ENCODE measurements around the gene KCNQ1. TPM values are rescaled to one million over a fixed set of nuclear protein-coding genes. Genes with fewer than 3 reads are reported as not detected.

KCNQ1 gene
- total RNA-seq, 4 donors from 2014 or later, result 5.6 to 46.8 (median 24.6) TPM

DNA sequence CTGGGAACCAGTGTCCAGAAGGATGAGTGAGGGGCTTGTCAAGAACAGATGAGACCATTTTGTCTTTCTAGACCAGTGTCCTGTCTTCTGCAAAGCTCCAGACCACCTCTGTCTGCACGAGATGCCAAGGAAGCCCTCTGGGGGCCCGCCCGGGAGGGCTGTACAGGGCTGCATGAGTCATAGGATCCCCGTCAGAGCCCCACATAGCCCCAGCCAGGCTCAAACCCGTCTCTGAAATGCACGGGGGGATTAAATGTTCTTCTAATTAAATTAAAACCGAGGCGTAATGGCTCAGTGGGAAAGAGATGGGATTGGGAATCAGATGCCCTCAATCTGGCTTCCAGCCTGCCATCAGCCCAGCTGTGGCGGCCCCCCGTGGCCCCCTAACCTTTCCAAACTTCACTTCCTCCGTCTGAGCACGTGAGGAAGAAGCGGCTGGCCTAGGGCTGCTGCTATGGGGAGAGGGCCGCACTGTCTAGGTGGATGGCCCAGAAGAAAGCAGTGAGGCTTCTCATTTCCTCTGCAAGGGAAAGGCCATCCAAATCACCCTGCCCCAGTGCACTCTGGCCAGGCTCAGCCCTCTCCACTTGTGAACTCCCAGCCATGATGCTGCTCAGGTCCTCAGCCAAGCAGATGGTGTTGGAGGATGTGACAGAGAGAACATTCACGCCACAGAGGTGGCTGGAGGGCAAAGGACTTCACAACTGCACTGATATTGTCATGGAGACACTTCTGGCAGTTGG lies 222.2 kb downstream of the KCNQ1 start:
- in situ Hi-C loops (cut with MboI; ENCODE audit: low pct_ligation_motif_present in 1 of 4, low pct_unique_long_range_greater_than_20kb in 1 of 4, low sequenced_read_pairs in 3 of 4) (no loop called here), intact Hi-C loops (cut with DNase I; ENCODE audit: low total_unique reads) (no loop called here)
- Histone ChIP-seq H3K27ac (no peak overlapping the region), H3K4me3 (no peak overlapping the region), H3K4me1 (no peaks in the 10 kb centered on the region), H3K36me3 (no peaks in the 10 kb centered on the region), H3K27me3 (no peaks in the 10 kb centered on the region), H3K9me3 (no peaks in the 10 kb centered on the region)
- no peak for TF ChIP-seq POLR2A (IDR thresholded peaks at IDR 0.05)
- no peak for TF ChIP-seq POLR2AphosphoS5 (IDR thresholded peaks at IDR 0.05)
- TF ChIP-seq EP300 (IDR thresholded peaks at IDR 0.05; ENCODE audit: low read depth), result no peak
- TF ChIP-seq, protein P1, sequence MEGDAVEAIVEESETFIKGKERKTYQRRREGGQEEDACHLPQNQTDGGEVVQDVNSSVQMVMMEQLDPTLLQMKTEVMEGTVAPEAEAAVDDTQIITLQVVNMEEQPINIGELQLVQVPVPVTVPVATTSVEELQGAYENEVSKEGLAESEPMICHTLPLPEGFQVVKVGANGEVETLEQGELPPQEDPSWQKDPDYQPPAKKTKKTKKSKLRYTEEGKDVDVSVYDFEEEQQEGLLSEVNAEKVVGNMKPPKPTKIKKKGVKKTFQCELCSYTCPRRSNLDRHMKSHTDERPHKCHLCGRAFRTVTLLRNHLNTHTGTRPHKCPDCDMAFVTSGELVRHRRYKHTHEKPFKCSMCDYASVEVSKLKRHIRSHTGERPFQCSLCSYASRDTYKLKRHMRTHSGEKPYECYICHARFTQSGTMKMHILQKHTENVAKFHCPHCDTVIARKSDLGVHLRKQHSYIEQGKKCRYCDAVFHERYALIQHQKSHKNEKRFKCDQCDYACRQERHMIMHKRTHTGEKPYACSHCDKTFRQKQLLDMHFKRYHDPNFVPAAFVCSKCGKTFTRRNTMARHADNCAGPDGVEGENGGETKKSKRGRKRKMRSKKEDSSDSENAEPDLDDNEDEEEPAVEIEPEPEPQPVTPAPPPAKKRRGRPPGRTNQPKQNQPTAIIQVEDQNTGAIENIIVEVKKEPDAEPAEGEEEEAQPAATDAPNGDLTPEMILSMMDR (IDR thresholded peaks at IDR 0.05), result no peak
- WGBS, 2 donors (ENCODE audit: low coverage in 1 of 2), result 82 to 93% methylated on average over 3 to 15 of the region's 15 CpGs
- DNase-seq, result no peak

DNA sequence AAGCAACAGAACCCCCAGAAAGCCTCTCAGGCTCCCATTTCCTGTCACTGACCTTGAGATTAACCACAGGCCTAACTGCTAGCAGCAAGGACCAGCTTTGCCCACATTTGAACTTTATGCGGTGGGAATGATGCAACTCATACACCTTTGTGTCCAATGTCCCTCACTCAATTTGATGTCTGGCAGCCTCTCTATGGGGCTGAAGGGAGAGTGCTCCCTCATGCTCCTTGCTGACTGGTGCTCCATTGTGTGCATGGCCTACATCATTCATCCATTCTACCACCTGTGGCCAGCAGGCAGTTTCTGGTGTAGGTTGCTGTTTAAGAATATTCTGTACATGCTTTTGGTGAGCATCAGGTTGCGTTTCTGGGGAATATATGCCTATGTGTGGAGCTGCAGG lies 223.1 kb downstream of the KCNQ1 start:
- H3K9me3 ChIP-seq, result no peaks in the 10 kb centered on the region
- in situ Hi-C loops (cut with MboI; ENCODE audit: low pct_ligation_motif_present in 1 of 4, low pct_unique_long_range_greater_than_20kb in 1 of 4, low sequenced_read_pairs in 3 of 4) (no loop called here), intact Hi-C loops (cut with DNase I; ENCODE audit: low total_unique reads) (no loop called here)
- WGBS, 2 donors (ENCODE audit: low coverage in 1 of 2), result 97% methylated on average over 2 of the region's 2 CpGs; no CpG with 5 or more reads in 1 of the 2 donors
- TF ChIP-seq POLR2A (IDR thresholded peaks at IDR 0.05) (no peak), EP300 (IDR thresholded peaks at IDR 0.05; ENCODE audit: low read depth) (no peak), POLR2AphosphoS5 (IDR thresholded peaks at IDR 0.05) (no peak)
- TF ChIP-seq, protein P1 (IDR thresholded peaks at IDR 0.05), result no peak
- H3K27me3 ChIP-seq, result no peaks in the 10 kb centered on the region
- no peak overlapping the region for H3K4me3 ChIP-seq
- no peak overlapping the region for H3K27ac ChIP-seq
- no peak for DNase-seq
- H3K36me3 ChIP-seq, result no peaks in the 10 kb centered on the region
- no peaks in the 10 kb centered on the region for H3K4me1 ChIP-seq

DNA sequence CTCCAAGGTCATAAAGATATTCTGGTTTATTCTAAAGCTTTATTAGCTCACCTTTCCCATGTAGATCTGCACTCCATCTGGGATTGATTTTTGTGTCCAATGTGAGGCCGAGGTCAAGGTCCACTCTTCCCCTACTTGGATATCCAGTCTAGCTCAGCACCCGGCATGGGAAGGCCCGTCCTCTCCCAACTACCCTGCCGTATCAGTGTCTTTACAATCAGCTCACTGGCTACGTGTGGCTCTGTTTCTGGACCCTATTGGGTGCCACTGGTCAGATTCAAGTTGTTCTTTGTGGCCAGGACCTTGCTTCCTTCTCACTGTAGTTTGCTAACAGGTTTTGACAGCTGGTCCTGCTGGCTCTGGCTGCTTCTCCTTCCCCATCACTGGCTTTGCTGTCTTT lies 224.1 kb downstream of the KCNQ1 start:
- no peak for DNase-seq

DNA sequence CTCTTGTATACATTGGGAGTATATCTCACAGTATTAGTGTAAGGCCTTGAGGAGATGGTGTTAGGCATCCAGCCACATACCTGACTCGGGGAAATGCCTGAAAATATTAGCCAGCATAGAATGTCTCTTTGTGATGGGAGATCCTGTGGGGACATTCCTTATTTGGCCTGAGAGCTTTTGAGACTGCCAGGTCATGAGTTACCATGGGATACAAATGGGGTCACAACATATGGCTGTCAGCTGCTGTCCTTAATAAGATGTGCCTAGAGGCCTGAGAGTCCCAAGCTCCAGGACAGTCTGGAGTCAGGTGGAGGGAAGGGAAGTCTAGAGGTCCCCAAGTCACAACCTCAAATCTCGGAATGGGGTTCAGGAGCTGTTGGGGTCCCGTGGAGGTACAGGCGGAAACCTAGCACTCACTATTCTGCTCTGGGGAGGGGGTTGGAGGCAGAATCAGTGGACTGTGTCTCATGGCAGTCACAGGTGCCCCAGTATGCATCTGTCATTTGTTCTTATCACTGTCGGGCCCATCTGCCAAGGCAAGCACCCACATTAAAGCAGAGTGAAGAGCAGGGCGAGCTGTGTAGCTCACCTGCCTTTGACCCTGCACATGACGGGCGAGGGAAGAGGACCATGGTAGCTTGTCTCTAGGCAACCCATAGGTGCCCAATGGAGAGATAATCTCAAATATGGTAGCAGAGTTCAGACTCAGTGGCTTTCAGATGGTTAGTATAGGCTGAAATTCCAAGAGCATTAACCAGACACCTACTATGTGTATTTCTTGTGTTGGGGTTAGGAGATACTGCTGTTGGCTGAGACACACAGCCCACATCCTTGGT lies 225.0 kb downstream of the KCNQ1 start:
- no peak for TF ChIP-seq POLR2AphosphoS5 (IDR thresholded peaks at IDR 0.05)
- TF ChIP-seq EP300 (IDR thresholded peaks at IDR 0.05; ENCODE audit: low read depth), result no peak
- TF ChIP-seq, protein P1 (IDR thresholded peaks at IDR 0.05), result no peak
- TF ChIP-seq POLR2A (IDR thresholded peaks at IDR 0.05), result no peak
- H3K9me3 ChIP-seq, result no peaks in the 10 kb centered on the region
- H3K4me3 ChIP-seq, result no peak overlapping the region
- peaks cover 0 to 8% (median 1%) of the 10 kb centered on the region in 4 donors for H3K4me1 ChIP-seq
- H3K36me3 ChIP-seq, result no peaks in the 10 kb centered on the region
- no peak overlapping the region for H3K27ac ChIP-seq
- no peaks in the 10 kb centered on the region for H3K27me3 ChIP-seq
- 86% methylated on average over 8 of the region's 8 CpGs; no CpG with 5 or more reads in 1 of the 2 donors for WGBS, 2 donors (ENCODE audit: low coverage in 1 of 2)
- DNase-seq, result no peak
- in situ Hi-C loops (cut with MboI; ENCODE audit: low pct_ligation_motif_present in 1 of 4, low pct_unique_long_range_greater_than_20kb in 1 of 4, low sequenced_read_pairs in 3 of 4), result no loop called here
- intact Hi-C loops (cut with DNase I; ENCODE audit: low total_unique reads), result no loop called here

More for the DNA sequence above, 224.1 kb downstream of the KCNQ1 start:
- Histone ChIP-seq H3K9me3 (no peaks in the 10 kb centered on the region), H3K4me1 (peaks cover 0 to 1% (median 0%) of the 10 kb centered on the region in 4 donors), H3K36me3 (no peaks in the 10 kb centered on the region), H3K4me3 (no peak overlapping the region), H3K27ac (no peak overlapping the region), H3K27me3 (no peaks in the 10 kb centered on the region)
- intact Hi-C loops (cut with DNase I; ENCODE audit: low total_unique reads), result no loop called here
- in situ Hi-C loops (cut with MboI; ENCODE audit: low pct_ligation_motif_present in 1 of 4, low pct_unique_long_range_greater_than_20kb in 1 of 4, low sequenced_read_pairs in 3 of 4), result no loop called here
- TF ChIP-seq POLR2AphosphoS5 (IDR thresholded peaks at IDR 0.05) (no peak), POLR2A (IDR thresholded peaks at IDR 0.05) (no peak), EP300 (IDR thresholded peaks at IDR 0.05; ENCODE audit: low read depth) (no peak)
- TF ChIP-seq, protein P1 (IDR thresholded peaks at IDR 0.05), result no peak
- WGBS, 2 donors (ENCODE audit: low coverage in 1 of 2), result 88 to 92% methylated on average over 4 to 5 of the region's 5 CpGs
